ENCODE measurements around the gene SERPING1. TPM values are rescaled to one million over a fixed set of nuclear protein-coding genes. Genes with fewer than 3 reads are reported as not detected.

SERPING1 gene
- total RNA-seq, 1 experiment from 2014 or later = 5.2 TPM

- H3K27ac ChIP-seq (ENCODE audit: low read depth, low read length, poor library complexity, severe bottlenecking) = no peak overlapping the region
- intact Hi-C loops (cut with micrococcal nuclease; ENCODE audit: unreplicated experiment) = no loop called here
- DNase-seq (ENCODE audit: low spot score) = peak; percentile 41
- H3K36me3 ChIP-seq (ENCODE audit: insufficient read depth, low read length, poor library complexity, severe bottlenecking) = no peaks in the 10 kb centered on the region
- ChIA-PET POLR2A (ENCODE audit: low non-redundant PET) (interaction anchor here (1.0 kb wide), 1 partner anchor 35 kb away, joined by 4 read pairs; no protein-coding TSS in a partner anchor), CTCF (no interaction called here)
- H3K27me3 ChIP-seq (replicated peaks; ENCODE audit: insufficient read depth, low read depth, low read length, poor library complexity) = peaks cover under 1% of the 10 kb centered on the region
- no peaks in the 10 kb centered on the region for H3K9me3 ChIP-seq (ENCODE audit: low read depth, low read length, poor library complexity, severe bottlenecking)
- H3K4me3 ChIP-seq (ENCODE audit: low read depth, low read length, poor library complexity, severe bottlenecking) = no peak overlapping the region
- no TSS peak for BruUV-seq (replicated peaks)
- TF ChIP-seq EZH2 (IDR thresholded peaks at IDR 0.05; ENCODE audit: borderline replicate concordance, low read depth, low read length, poor library complexity, severe bottlenecking) (no peak), CTCF (conservative IDR thresholded peaks at IDR 0.05; ENCODE audit: low read depth, low read length) (no peak)
- peaks cover 11% of the 10 kb centered on the region for H3K4me1 ChIP-seq (ENCODE audit: insufficient read depth, low read length, poor library complexity, severe bottlenecking)
Observed at GRCh38 chr11:57604296-57605027, 7.0 kb downstream of the SERPING1 start.

GRCh38 chr11:57605028-57605420 is 7.5 kb downstream of the SERPING1 start:
- DNase-seq (ENCODE audit: low spot score) = no peak
- H3K27ac ChIP-seq (ENCODE audit: low read depth, low read length, poor library complexity, severe bottlenecking) = no peak overlapping the region
- TF ChIP-seq EZH2 (IDR thresholded peaks at IDR 0.05; ENCODE audit: borderline replicate concordance, low read depth, low read length, poor library complexity, severe bottlenecking) (no peak), CTCF (conservative IDR thresholded peaks at IDR 0.05; ENCODE audit: low read depth, low read length) (no peak)
- peaks cover 11% of the 10 kb centered on the region for H3K4me1 ChIP-seq (ENCODE audit: insufficient read depth, low read length, poor library complexity, severe bottlenecking)
- CTCF ChIA-PET = interaction anchor here (0.7 kb wide), 1 partner anchor 17 kb away, joined by 7 read pairs; no protein-coding TSS in a partner anchor
- no TSS peak for BruUV-seq (replicated peaks)
- no peaks in the 10 kb centered on the region for H3K9me3 ChIP-seq (ENCODE audit: low read depth, low read length, poor library complexity, severe bottlenecking)
- H3K4me3 ChIP-seq (ENCODE audit: low read depth, low read length, poor library complexity, severe bottlenecking) = no peak overlapping the region
- POLR2A ChIA-PET (ENCODE audit: low non-redundant PET) = interaction anchor here (1.0 kb wide), 1 partner anchor 35 kb away, joined by 4 read pairs; no protein-coding TSS in a partner anchor
- H3K27me3 ChIP-seq (replicated peaks; ENCODE audit: insufficient read depth, low read depth, low read length, poor library complexity) = peaks cover 6% of the 10 kb centered on the region
- intact Hi-C loops (cut with micrococcal nuclease; ENCODE audit: unreplicated experiment) = no loop called here
- no peaks in the 10 kb centered on the region for H3K36me3 ChIP-seq (ENCODE audit: insufficient read depth, low read length, poor library complexity, severe bottlenecking)

- TF ChIP-seq EZH2 (IDR thresholded peaks at IDR 0.05; ENCODE audit: borderline replicate concordance, low read depth, low read length, poor library complexity, severe bottlenecking) (no peak), CTCF (conservative IDR thresholded peaks at IDR 0.05; ENCODE audit: low read depth, low read length) (no peak)
- Histone ChIP-seq H3K27ac (ENCODE audit: low read depth, low read length, poor library complexity, severe bottlenecking) (no peak overlapping the region), H3K36me3 (ENCODE audit: insufficient read depth, low read length, poor library complexity, severe bottlenecking) (no peaks in the 10 kb centered on the region), H3K4me1 (ENCODE audit: insufficient read depth, low read length, poor library complexity, severe bottlenecking) (no peaks in the 10 kb centered on the region), H3K4me3 (ENCODE audit: low read depth, low read length, poor library complexity, severe bottlenecking) (no peak overlapping the region), H3K27me3 (replicated peaks; ENCODE audit: insufficient read depth, low read depth, low read length, poor library complexity) (peaks cover 12% of the 10 kb centered on the region), H3K9me3 (ENCODE audit: low read depth, low read length, poor library complexity, severe bottlenecking) (no peaks in the 10 kb centered on the region)
- ChIA-PET POLR2A (ENCODE audit: low non-redundant PET) (no interaction called here), CTCF (no interaction called here)
- intact Hi-C loops (cut with micrococcal nuclease; ENCODE audit: unreplicated experiment) = no loop called here
- BruUV-seq (replicated peaks) = no TSS peak
- no peak for DNase-seq (ENCODE audit: low spot score)
Observed at GRCh38 chr11:57610170-57610569, 12.7 kb downstream of the SERPING1 start.

Measured in A673 (cell line).